ENCODE results near the gene ITLN1. TPM values are rescaled to one million over a fixed set of nuclear protein-coding genes. Genes with fewer than 3 reads are reported as not detected.

The ITLN1 gene
- total RNA-seq, 1 donor from 2014 or later = not detected

DNA sequence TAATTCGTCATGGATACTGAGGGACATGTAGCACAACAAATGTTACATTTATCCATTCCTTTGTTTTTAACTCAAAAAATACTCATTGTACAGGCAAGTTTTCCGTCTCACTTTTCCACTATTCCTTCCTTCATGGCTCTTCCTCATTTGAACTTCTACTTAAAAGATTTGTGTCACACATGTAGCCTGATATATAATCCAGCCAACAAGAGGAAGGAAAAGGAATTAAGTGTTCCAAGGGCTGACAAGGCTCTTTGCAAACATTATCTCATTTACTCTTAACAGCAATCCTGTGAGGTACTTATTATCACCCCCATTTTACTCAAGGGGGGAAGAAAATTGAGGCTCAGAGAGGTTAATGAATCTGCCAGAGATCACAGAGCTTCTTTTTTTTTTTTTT, 45.2 kb downstream of the ITLN1 start:
- TF ChIP-seq, protein P1, sequence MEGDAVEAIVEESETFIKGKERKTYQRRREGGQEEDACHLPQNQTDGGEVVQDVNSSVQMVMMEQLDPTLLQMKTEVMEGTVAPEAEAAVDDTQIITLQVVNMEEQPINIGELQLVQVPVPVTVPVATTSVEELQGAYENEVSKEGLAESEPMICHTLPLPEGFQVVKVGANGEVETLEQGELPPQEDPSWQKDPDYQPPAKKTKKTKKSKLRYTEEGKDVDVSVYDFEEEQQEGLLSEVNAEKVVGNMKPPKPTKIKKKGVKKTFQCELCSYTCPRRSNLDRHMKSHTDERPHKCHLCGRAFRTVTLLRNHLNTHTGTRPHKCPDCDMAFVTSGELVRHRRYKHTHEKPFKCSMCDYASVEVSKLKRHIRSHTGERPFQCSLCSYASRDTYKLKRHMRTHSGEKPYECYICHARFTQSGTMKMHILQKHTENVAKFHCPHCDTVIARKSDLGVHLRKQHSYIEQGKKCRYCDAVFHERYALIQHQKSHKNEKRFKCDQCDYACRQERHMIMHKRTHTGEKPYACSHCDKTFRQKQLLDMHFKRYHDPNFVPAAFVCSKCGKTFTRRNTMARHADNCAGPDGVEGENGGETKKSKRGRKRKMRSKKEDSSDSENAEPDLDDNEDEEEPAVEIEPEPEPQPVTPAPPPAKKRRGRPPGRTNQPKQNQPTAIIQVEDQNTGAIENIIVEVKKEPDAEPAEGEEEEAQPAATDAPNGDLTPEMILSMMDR (conservative IDR thresholded peaks at IDR 0.05; ENCODE audit: low read depth, low read length) = no peak
- DNase-seq (ENCODE audit: low read depth) = no peak
- H3K4me3 ChIP-seq (ENCODE audit: low read depth, low read length) = no peak overlapping the region

- TF ChIP-seq, protein P1 (conservative IDR thresholded peaks at IDR 0.05; ENCODE audit: low read depth, low read length) = no peak
Measured at GRCh38 chr1:160838888-160839287, 46.1 kb downstream of the ITLN1 start.

GRCh38 chr1:160837558-160838205, 47.3 kb downstream of the ITLN1 start:
- DNase-seq (ENCODE audit: low read depth) = no peak
- TF ChIP-seq, protein P1 (conservative IDR thresholded peaks at IDR 0.05; ENCODE audit: low read depth, low read length) = no peak
- no peak overlapping the region for H3K4me3 ChIP-seq (ENCODE audit: low read depth, low read length)

More at GRCh38 chr1:160838888-160839287, 46.1 kb downstream of the ITLN1 start:
- H3K4me3 ChIP-seq (ENCODE audit: low read depth, low read length) = no peak overlapping the region
- no peak for DNase-seq (ENCODE audit: low read depth)

GRCh38 chr1:160836981-160837557, 47.9 kb downstream of the ITLN1 start:
- no peak overlapping the region for H3K4me3 ChIP-seq (ENCODE audit: low read depth, low read length)
- TF ChIP-seq, protein P1 (conservative IDR thresholded peaks at IDR 0.05; ENCODE audit: low read depth, low read length) = no peak
- no peak for DNase-seq (ENCODE audit: low read depth)

- H3K4me3 ChIP-seq (ENCODE audit: low read depth, low read length) = no peak overlapping the region
- TF ChIP-seq, protein P1 (conservative IDR thresholded peaks at IDR 0.05; ENCODE audit: low read depth, low read length) = no peak
- no peak for DNase-seq (ENCODE audit: low read depth)
Measured at GRCh38 chr1:160836561-160836960, 48.4 kb downstream of the ITLN1 start.

DNA sequence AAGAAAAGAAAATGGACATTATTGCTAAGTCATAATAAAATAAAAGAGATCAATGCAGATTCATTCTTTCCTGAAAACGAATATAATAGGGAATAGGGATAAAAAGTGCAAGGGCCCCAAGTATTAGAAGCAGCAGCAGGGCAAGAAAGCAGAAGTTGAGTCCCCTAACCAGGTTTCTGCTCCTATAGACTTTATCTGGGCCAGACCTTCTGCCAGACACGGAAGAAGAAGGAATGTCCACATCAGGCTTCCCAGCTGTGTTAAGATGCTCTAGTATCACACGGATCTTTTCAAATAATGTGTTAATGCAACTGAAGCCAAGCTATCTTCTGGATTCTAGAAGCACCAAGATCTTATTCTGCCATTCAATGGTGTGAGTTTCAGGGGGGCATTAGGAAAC, 49.2 kb downstream of the ITLN1 start:
- TF ChIP-seq, protein P1 (conservative IDR thresholded peaks at IDR 0.05; ENCODE audit: low read depth, low read length) = no peak
- no peak for DNase-seq (ENCODE audit: low read depth)
- no peak overlapping the region for H3K4me3 ChIP-seq (ENCODE audit: low read depth, low read length)

Data from epithelial cell of proximal tubule (primary cell).